VCaP (cell line): ENCODE results near the gene MOB3C.

ENCODE experiments used
- H3K27ac ChIP-seq: fragments of 450-650 bp; 2 replicates; pipeline ENCODE4 v1.5.1; 2017
- CTCF ChIP-seq: fragments of 450-650 bp; conservative IDR thresholded peaks from 2 replicates; pipeline ENCODE4 v1.5.1; 2017; ENCODE audit warnings: mild to moderate bottlenecking, moderate library complexity

The MOB3C gene

GRCh38 chr1:46568461-46568891, 48.1 kb downstream of the MOB3C start:
- TF ChIP-seq CTCF = no peak
- H3K27ac ChIP-seq = no peak overlapping the region

- no peak overlapping the region for H3K27ac ChIP-seq
- TF ChIP-seq CTCF = no peak
Observed at GRCh38 chr1:46563341-46563740, 53.3 kb downstream of the MOB3C start.

GRCh38 chr1:46562498-46562897, 54.1 kb downstream of the MOB3C start:
- TF ChIP-seq CTCF = no peak
- no peak overlapping the region for H3K27ac ChIP-seq

- TF ChIP-seq CTCF = no peak
- H3K27ac ChIP-seq = no peak overlapping the region
Observed at GRCh38 chr1:46558966-46559365, 57.6 kb downstream of the MOB3C start.

- TF ChIP-seq CTCF = no peak
- no peak overlapping the region for H3K27ac ChIP-seq
Observed at GRCh38 chr1:46558141-46558963, 58.3 kb downstream of the MOB3C start.
